ENCODE measurements around the gene CTDSPL.
A peak's percentile ranks its signal among the peaks of the same experiment; 100 is the strongest.

Gene CTDSPL

GRCh38 chr3:37853691-37854413 is 7.8 kb upstream of the CTDSPL start:
- no peak for DNase-seq

- DNase-seq = peak; percentile 63
Measured at GRCh38 chr3:37855363-37855970, 6.2 kb upstream of the CTDSPL start.

- DNase-seq = no peak
Measured at GRCh38 chr3:37856381-37856780, 5.3 kb upstream of the CTDSPL start.

GRCh38 chr3:37858742-37859141 is 2.9 kb upstream of the CTDSPL start:
- DNase-seq = peak; percentile 11

GRCh38 chr3:37859354-37859753 is 2.3 kb upstream of the CTDSPL start:
- no peak for DNase-seq

GRCh38 chr3:37859908-37860199 is 1.8 kb upstream of the CTDSPL start:
- no peak for DNase-seq

- peak; percentile 36 for DNase-seq
Measured at GRCh38 chr3:37862219-37862902, 681 bp downstream of the CTDSPL start.

- DNase-seq = no peak
Measured at GRCh38 chr3:37862903-37863815, 1.5 kb downstream of the CTDSPL start.

- DNase-seq = no peak
Measured at GRCh38 chr3:37863949-37864822, 2.5 kb downstream of the CTDSPL start.

GRCh38 chr3:37864904-37865303 is 3.2 kb downstream of the CTDSPL start:
- peak; percentile 43 for DNase-seq

GRCh38 chr3:37867144-37867543 is 5.5 kb downstream of the CTDSPL start:
- DNase-seq = no peak

GRCh38 chr3:37871858-37872257 is 10.2 kb downstream of the CTDSPL start:
- no peak for DNase-seq

- DNase-seq = no peak
Measured at GRCh38 chr3:37872413-37873160, 10.9 kb downstream of the CTDSPL start.

- no peak for DNase-seq
Measured at GRCh38 chr3:37876279-37876678, 14.6 kb downstream of the CTDSPL start.

- no peak for DNase-seq
Measured at GRCh38 chr3:37882711-37883110, 21.0 kb downstream of the CTDSPL start.

GRCh38 chr3:37885814-37886213 is 24.1 kb downstream of the CTDSPL start:
- DNase-seq = no peak

- no peak for DNase-seq
Measured at GRCh38 chr3:37886395-37886794, 24.7 kb downstream of the CTDSPL start.

GRCh38 chr3:37887062-37887461 is 25.4 kb downstream of the CTDSPL start:
- no peak for DNase-seq

GRCh38 chr3:37887824-37888223 is 26.1 kb downstream of the CTDSPL start:
- DNase-seq = no peak

GRCh38 chr3:37888421-37888820 is 26.7 kb downstream of the CTDSPL start:
- DNase-seq = no peak

- no peak for DNase-seq
Measured at GRCh38 chr3:37890522-37890921, 28.8 kb downstream of the CTDSPL start.

- no peak for DNase-seq
Measured at GRCh38 chr3:37891227-37891626, 29.5 kb downstream of the CTDSPL start.
